ENCODE results near the gene POSTN. TPM values are rescaled to one million over a fixed set of nuclear protein-coding genes. Genes with fewer than 3 reads are reported as not detected.

Gene POSTN
- total and polyA plus RNA-seq, 2 of the 8 experiments (the other 6 are each of a cell fraction or from before 2014, with no cell fraction given) = 0.30 to 0.74 TPM

DNA sequence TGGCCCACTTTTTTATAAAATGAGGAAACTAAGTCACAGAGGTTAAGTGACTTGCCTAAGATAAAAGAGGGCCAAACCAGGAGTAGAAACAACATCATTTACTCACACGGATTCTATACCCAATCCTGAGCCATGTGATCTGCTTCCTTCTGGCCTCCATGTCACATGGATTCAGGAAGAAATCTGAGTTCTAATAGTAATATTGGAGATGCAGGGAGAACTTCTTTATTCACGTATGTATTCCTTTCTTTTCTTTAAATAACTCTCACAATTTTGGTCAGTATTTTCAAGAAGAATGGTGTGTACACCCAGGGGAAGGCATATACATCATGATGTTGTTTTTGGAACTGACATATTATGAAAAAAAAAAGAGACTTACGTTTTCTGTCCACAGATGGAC, 1.8 kb downstream of the POSTN start:
- Histone ChIP-seq H3K79me2 (ENCODE audit: control insufficient read depth in 1 of 2, insufficient read depth in 2 of 2, low read length in 2 of 2) (no peaks in the 10 kb centered on the region), H3K23ac (ENCODE audit: insufficient read length) (no peak overlapping the region), H3K79me1 (ENCODE audit: low read depth, low read length) (no peaks in the 10 kb centered on the region), H4K5ac (ENCODE audit: insufficient read length, low read depth, low read length) (no peak overlapping the region), H3K4me2 (ENCODE audit: insufficient read depth in 1 of 2, low read depth in 2 of 2, low read length in 2 of 2) (no peak overlapping the region), H4K91ac (replicated peaks; ENCODE audit: insufficient read length, low read length) (no peak overlapping the region), H3K9ac (replicated peaks in 1 of 4; ENCODE audit: extremely low read depth in 1 of 4, low read depth in 3 of 4, low read length in 3 of 4) (no peak overlapping the region), H3K56ac (replicated peaks; ENCODE audit: insufficient read length, low read depth, low read length) (no peak overlapping the region), H2AFZ (ENCODE audit: low read length) (no peak overlapping the region), H3K4me3 (ENCODE audit: extremely low read depth in 1 of 4, insufficient read depth in 2 of 4, low read depth in 3 of 4, low read length in 4 of 4) (no peak overlapping the region), H3K27ac (ENCODE audit: low read depth, low read length) (no peak overlapping the region), H4K20me1 (replicated peaks in 1 of 2; ENCODE audit: control insufficient read depth in 1 of 2, insufficient read depth in 2 of 2, low read length in 2 of 2) (no peaks in the 10 kb centered on the region), H3K4ac (replicated peaks; ENCODE audit: insufficient read length, low read depth, low read length) (no peak overlapping the region), H2BK15ac (ENCODE audit: low read length) (no peak overlapping the region), H2AK5ac (ENCODE audit: low read depth, low read length) (no peak overlapping the region), H2BK5ac (ENCODE audit: low read depth, low read length) (no peak overlapping the region), H3K23me2 (ENCODE audit: low read depth, low read length) (no peaks in the 10 kb centered on the region), H2BK12ac (ENCODE audit: low read depth, low read length) (no peak overlapping the region), H3K18ac (ENCODE audit: extremely low read depth, low read length) (no peak overlapping the region), H3K36me3 (ENCODE audit: control insufficient read depth in 2 of 4, insufficient read depth in 4 of 4, low read length in 3 of 4) (no peaks in the 10 kb centered on the region), H2BK120ac (replicated peaks; ENCODE audit: low read depth, low read length) (no peak overlapping the region), H3K14ac (ENCODE audit: insufficient read length) (no peak overlapping the region), H3K9me3 (ENCODE audit: insufficient read depth in 2 of 2, low read depth in 1 of 2, low read length in 1 of 2) (no peaks in the 10 kb centered on the region), H4K8ac (ENCODE audit: extremely low read depth, insufficient read depth, low read length) (no peak overlapping the region), H2BK20ac (ENCODE audit: low read length) (no peak overlapping the region), H3K27me3 (replicated peaks in 1 of 4; ENCODE audit: control insufficient read depth in 3 of 4, extremely low read depth in 1 of 4, insufficient read depth in 3 of 4, low read length in 3 of 4) (no peaks in the 10 kb centered on the region), H3K4me1 (replicated peaks in 1 of 4; ENCODE audit: control insufficient read depth in 3 of 4, insufficient read depth in 4 of 4, low read length in 3 of 4) (peaks cover 0 to 10% (median 1%) of the 10 kb centered on the region in 4 experiments; a peak in 2 of 7 replicates)
- POLR2A ChIA-PET (ENCODE audit: partially characterized antibody) = no interaction called here
- CTCF ChIA-PET (ENCODE audit: partially characterized antibody) = no interaction called here
- WGBS, 2 experiments (ENCODE audit: extremely low coverage in 1 of 2, insufficient coverage in 1 of 2, insufficient read length in 1 of 2, insufficient replicate concordance in 2 of 2, low coverage in 1 of 2, low lambda C conversion rate in 2 of 2, missing lambda C conversion rate in 1 of 2) = 88% methylated on average over 3 of the region's 3 CpGs; no CpG with 5 or more reads in 1 of the 2 experiments
- no peak for DNase-seq (ENCODE audit: low read depth in 1 of 2, low spot score in 2 of 2)
- TF ChIP-seq TBP (IDR thresholded peaks at IDR 0.05; ENCODE audit: low read depth, low read length) (no peak), EZH2 (IDR thresholded peaks at IDR 0.05; ENCODE audit: low read depth, low read length, severe bottlenecking) (no peak), SIN3A (conservative IDR thresholded peaks at IDR 0.05 in 1 of 2, IDR thresholded peaks at IDR 0.05 in 1 of 2; ENCODE audit: low read depth in 1 of 2, low read length in 2 of 2) (no peak), GTF2F1 (IDR thresholded peaks at IDR 0.05; ENCODE audit: borderline replicate concordance, low read depth, low read length) (no peak), MAFK (IDR thresholded peaks at IDR 0.05; ENCODE audit: low read depth, low read length) (no peak), POU5F1 (IDR thresholded peaks at IDR 0.05; ENCODE audit: low read depth, low read length) (no peak), PHF8 (conservative IDR thresholded peaks at IDR 0.05; ENCODE audit: low read depth, low read length) (no peak), GABPA (IDR thresholded peaks at IDR 0.05; ENCODE audit: borderline replicate concordance, insufficient read depth, low read length) (no peak), HDAC2 (IDR thresholded peaks at IDR 0.05; ENCODE audit: borderline replicate concordance in 1 of 2, low read depth in 2 of 2, low read length in 2 of 2) (no peak), CHD1 (IDR thresholded peaks at IDR 0.05; ENCODE audit: low read depth, low read length) (no peak), CREB1 (IDR thresholded peaks at IDR 0.05) (no peak)
- TF ChIP-seq, protein P1, sequence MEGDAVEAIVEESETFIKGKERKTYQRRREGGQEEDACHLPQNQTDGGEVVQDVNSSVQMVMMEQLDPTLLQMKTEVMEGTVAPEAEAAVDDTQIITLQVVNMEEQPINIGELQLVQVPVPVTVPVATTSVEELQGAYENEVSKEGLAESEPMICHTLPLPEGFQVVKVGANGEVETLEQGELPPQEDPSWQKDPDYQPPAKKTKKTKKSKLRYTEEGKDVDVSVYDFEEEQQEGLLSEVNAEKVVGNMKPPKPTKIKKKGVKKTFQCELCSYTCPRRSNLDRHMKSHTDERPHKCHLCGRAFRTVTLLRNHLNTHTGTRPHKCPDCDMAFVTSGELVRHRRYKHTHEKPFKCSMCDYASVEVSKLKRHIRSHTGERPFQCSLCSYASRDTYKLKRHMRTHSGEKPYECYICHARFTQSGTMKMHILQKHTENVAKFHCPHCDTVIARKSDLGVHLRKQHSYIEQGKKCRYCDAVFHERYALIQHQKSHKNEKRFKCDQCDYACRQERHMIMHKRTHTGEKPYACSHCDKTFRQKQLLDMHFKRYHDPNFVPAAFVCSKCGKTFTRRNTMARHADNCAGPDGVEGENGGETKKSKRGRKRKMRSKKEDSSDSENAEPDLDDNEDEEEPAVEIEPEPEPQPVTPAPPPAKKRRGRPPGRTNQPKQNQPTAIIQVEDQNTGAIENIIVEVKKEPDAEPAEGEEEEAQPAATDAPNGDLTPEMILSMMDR (IDR thresholded peaks at IDR 0.05; ENCODE audit: control extremely low read depth in 1 of 3, insufficient read depth in 1 of 3, low read depth in 1 of 3, low read length in 3 of 3) = no peak
- no peak for FAIRE-seq

Measured in H1 (cell line).